ENCODE data around the gene C19orf18.

- TF ChIP-seq, protein P1, sequence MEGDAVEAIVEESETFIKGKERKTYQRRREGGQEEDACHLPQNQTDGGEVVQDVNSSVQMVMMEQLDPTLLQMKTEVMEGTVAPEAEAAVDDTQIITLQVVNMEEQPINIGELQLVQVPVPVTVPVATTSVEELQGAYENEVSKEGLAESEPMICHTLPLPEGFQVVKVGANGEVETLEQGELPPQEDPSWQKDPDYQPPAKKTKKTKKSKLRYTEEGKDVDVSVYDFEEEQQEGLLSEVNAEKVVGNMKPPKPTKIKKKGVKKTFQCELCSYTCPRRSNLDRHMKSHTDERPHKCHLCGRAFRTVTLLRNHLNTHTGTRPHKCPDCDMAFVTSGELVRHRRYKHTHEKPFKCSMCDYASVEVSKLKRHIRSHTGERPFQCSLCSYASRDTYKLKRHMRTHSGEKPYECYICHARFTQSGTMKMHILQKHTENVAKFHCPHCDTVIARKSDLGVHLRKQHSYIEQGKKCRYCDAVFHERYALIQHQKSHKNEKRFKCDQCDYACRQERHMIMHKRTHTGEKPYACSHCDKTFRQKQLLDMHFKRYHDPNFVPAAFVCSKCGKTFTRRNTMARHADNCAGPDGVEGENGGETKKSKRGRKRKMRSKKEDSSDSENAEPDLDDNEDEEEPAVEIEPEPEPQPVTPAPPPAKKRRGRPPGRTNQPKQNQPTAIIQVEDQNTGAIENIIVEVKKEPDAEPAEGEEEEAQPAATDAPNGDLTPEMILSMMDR (conservative IDR thresholded peaks at IDR 0.05; ENCODE audit: low read depth, low read length), result no peak
- no peak for TF ChIP-seq EZH2 (IDR thresholded peaks at IDR 0.05; ENCODE audit: low read length, unreplicated experiment)
- TF ChIP-seq EZH2phosphoT487 (IDR thresholded peaks at IDR 0.05; ENCODE audit: borderline replicate concordance, low read length), result no peak
Observed at GRCh38 chr19:57978586-57979289, 4.4 kb upstream of the C19orf18 start.

Measured in PC-3 (cell line).